CD4-positive, alpha-beta T cell (primary cell): ENCODE results near the gene SCIN. TPM values are rescaled to one million over a fixed set of nuclear protein-coding genes. Genes with fewer than 3 reads are reported as not detected.

ENCODE experiments used
- ATAC-seq: fragments of 200-7000 bp; cut with Tn5 transposase; one replicate; pipeline ENCODE4 v1.10.0; 2022; ENCODE audit warnings: mild to moderate bottlenecking; ENCODE audit not compliant: poor library complexity
- CTCF ChIA-PET: fragments of 350-600 bp; sonication (Branson Sonifier 250); formaldehyde crosslinking; loops from one replicate; lab custom pipeline; 2021; ENCODE audit warnings: antibody characterized with exemption, inconsistent platforms; lab: Charles Lee
- POLR2A ChIA-PET: fragments of 350-600 bp; sonication (Branson Sonifier 250); formaldehyde crosslinking; loops from one replicate; lab custom pipeline; 2021; ENCODE audit warnings: antibody characterized with exemption, inconsistent platforms; lab: Charles Lee
- DNase-seq, 14 experiments: peaks; one replicate each; pipeline ENCODE4 v3.0.0-alpha.2; 2013 to 2020; ENCODE audit warnings: mixed read lengths in 2 of 14
- H3K27ac ChIP-seq, 2 donors: one replicate each; pipeline versions ENCODE4 v1.5.1 to v1.7.0; 2013; ENCODE audit warnings: low read length in 2 of 2, low read depth in 1 of 2, mild to moderate bottlenecking in 1 of 2
- H3K27me3 ChIP-seq, 2 experiments: 1 replicate in 1 of 2; 2 replicates in 1 of 2; pipeline versions ENCODE4 v1.6.1 to v1.7.0; 2013; ENCODE audit warnings: low read length in 2 of 2, control low read depth in 1 of 2, mild to moderate bottlenecking in 1 of 2, moderate library complexity in 1 of 2; ENCODE audit not compliant: insufficient read depth in 2 of 2, control insufficient read depth in 1 of 2
- H3K36me3 ChIP-seq: one replicate; pipeline ENCODE4 v1.6.1; 2013; ENCODE audit warnings: low read length, control low read depth; ENCODE audit not compliant: insufficient read depth
- H3K4me1 ChIP-seq: one replicate; pipeline ENCODE4 v1.6.1; 2013; ENCODE audit warnings: low read length, control low read depth; ENCODE audit not compliant: insufficient read depth
- H3K4me3 ChIP-seq: one replicate; pipeline ENCODE4 v1.5.1; 2013; ENCODE audit warnings: mild to moderate bottlenecking, low read length, moderate library complexity
- H3K9me3 ChIP-seq, 2 experiments: 1 replicate in 1 of 2; 2 replicates in 1 of 2; pipeline versions ENCODE4 v1.6.1 to v1.7.0; 2013; ENCODE audit warnings: low read length in 2 of 2, mild to moderate bottlenecking in 2 of 2, control low read depth in 1 of 2, moderate library complexity in 1 of 2; ENCODE audit not compliant: control insufficient read depth in 1 of 2, insufficient read depth in 1 of 2
- H3K27ac Mint-ChIP-seq: one replicate; pipeline ENCODE4 v1.8.0; 2020; ENCODE audit warnings: mixed read lengths
- H3K27me3 Mint-ChIP-seq: one replicate; pipeline ENCODE4 v1.8.0; 2021; ENCODE audit warnings: mixed read lengths
- H3K36me3 Mint-ChIP-seq: one replicate; pipeline ENCODE4 v1.8.0; 2021; ENCODE audit warnings: low read depth, mixed read lengths
- H3K4me1 Mint-ChIP-seq: one replicate; pipeline ENCODE4 v1.8.0; 2021; ENCODE audit warnings: low read depth, mixed read lengths
- H3K4me3 Mint-ChIP-seq: one replicate; pipeline ENCODE4 v1.8.0; 2020; ENCODE audit warnings: mild to moderate bottlenecking, mixed read lengths
- H3K9me3 Mint-ChIP-seq: one replicate; pipeline ENCODE4 v1.8.0; 2020; ENCODE audit warnings: mixed read lengths
- intact Hi-C, 2 experiments: fragments of 100-400 bp; cut with DNase I in 1 of 2; cut with micrococcal nuclease in 1 of 2; formaldehyde crosslinking; loops; one replicate each; pipeline versions ENCODE4 v1.15.1 to v1.9.0; 2023 to 2025; cut with DNase I, micrococcal nuclease
- total RNA-seq, 174 experiments: library from RNA in 2 of 174; stranded (reverse) in 2 of 174; gene quantifications; one replicate each; pipeline ENCODE4 v1.2.3 and lab custom pipeline; 2021 to 2026
- TF ChIP-seq, protein P1 (sequence below): fragments of 200-600 bp; IDR thresholded peaks from one replicate; pipeline ENCODE4 v1.8.0; 2022; ENCODE audit warnings: antibody characterized with exemption, mild to moderate bottlenecking

Gene SCIN
- total RNA-seq, 2 experiments from 2014 or later = 0.08 TPM; not detected in 1

DNA sequence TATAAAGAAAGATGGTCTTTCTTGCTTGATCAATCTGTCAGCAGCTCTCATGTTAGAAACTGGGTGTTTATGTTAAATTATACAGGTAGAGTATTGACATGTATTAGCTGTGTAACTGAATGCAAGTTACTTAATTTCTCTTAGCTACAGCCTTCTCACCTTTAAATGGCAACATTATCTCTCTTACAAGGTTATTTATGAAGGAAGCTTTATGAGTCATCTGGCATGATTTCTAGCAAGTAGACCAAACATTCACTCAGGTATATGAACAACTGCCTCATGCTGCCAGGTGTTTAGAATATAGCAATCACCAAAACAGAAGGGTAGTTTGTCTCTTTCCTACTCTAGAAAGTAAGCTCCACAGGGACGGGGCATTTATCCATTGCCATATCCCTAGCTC is 125.4 kb downstream of the SCIN start:
- no peaks in the 10 kb centered on the region for H3K36me3 ChIP-seq
- DNase-seq (no peak), ATAC-seq (no peak)
- intact Hi-C loops = no loop called here
- H3K9me3 Mint-ChIP-seq = no peaks in the 10 kb centered on the region
- no peak overlapping the region for H3K27ac ChIP-seq
- H3K4me3 ChIP-seq = no peak overlapping the region
- no peaks in the 10 kb centered on the region for H3K4me1 ChIP-seq
- peaks cover 6% of the 10 kb centered on the region for H3K4me1 Mint-ChIP-seq
- no peak overlapping the region for H3K27ac Mint-ChIP-seq
- TF ChIP-seq, protein P1, sequence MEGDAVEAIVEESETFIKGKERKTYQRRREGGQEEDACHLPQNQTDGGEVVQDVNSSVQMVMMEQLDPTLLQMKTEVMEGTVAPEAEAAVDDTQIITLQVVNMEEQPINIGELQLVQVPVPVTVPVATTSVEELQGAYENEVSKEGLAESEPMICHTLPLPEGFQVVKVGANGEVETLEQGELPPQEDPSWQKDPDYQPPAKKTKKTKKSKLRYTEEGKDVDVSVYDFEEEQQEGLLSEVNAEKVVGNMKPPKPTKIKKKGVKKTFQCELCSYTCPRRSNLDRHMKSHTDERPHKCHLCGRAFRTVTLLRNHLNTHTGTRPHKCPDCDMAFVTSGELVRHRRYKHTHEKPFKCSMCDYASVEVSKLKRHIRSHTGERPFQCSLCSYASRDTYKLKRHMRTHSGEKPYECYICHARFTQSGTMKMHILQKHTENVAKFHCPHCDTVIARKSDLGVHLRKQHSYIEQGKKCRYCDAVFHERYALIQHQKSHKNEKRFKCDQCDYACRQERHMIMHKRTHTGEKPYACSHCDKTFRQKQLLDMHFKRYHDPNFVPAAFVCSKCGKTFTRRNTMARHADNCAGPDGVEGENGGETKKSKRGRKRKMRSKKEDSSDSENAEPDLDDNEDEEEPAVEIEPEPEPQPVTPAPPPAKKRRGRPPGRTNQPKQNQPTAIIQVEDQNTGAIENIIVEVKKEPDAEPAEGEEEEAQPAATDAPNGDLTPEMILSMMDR = no peak
- H3K4me3 Mint-ChIP-seq = no peak overlapping the region
- no peaks in the 10 kb centered on the region for H3K27me3 ChIP-seq
- ChIA-PET CTCF (interaction anchor here (0.6 to 2.0 kb wide), 2 partner anchors 8 to 9 kb away, joined by 3 to 14 read pairs; partner anchors contain the start of gene ARL4A), POLR2A (interaction anchor here (2.0 kb wide), 1 partner anchor 9 kb away, joined by 6 read pairs; the partner anchor contains the start of gene ARL4A)
- H3K27me3 Mint-ChIP-seq = no peaks in the 10 kb centered on the region
- peaks cover 0 to 1% of the 10 kb centered on the region in 2 experiments for H3K9me3 ChIP-seq
- H3K36me3 Mint-ChIP-seq = no peaks in the 10 kb centered on the region

- intact Hi-C loops = no loop called here
- Histone ChIP-seq H3K36me3 (no peaks in the 10 kb centered on the region), H3K27ac (no peak overlapping the region), H3K27me3 (no peaks in the 10 kb centered on the region), H3K9me3 (peaks cover 0 to 11% of the 10 kb centered on the region in 2 experiments), H3K4me1 (no peaks in the 10 kb centered on the region), H3K4me3 (no peak overlapping the region)
- H3K4me3 Mint-ChIP-seq = no peak overlapping the region
- no peaks in the 10 kb centered on the region for H3K4me1 Mint-ChIP-seq
- POLR2A ChIA-PET = no interaction called here
- TF ChIP-seq, protein P1 = no peak
- H3K27ac Mint-ChIP-seq = no peak overlapping the region
- CTCF ChIA-PET = no interaction called here
- no peaks in the 10 kb centered on the region for H3K27me3 Mint-ChIP-seq
- ATAC-seq (no peak), DNase-seq (no peak)
- H3K9me3 Mint-ChIP-seq = peaks cover 5% of the 10 kb centered on the region
- no peaks in the 10 kb centered on the region for H3K36me3 Mint-ChIP-seq
Observed at GRCh38 chr7:12699299-12699698, 128.8 kb downstream of the SCIN start.

- TF ChIP-seq, protein P1 = no peak
- no peaks in the 10 kb centered on the region for H3K36me3 Mint-ChIP-seq
- CTCF ChIA-PET = interaction anchor here (1.0 to 2.2 kb wide), 2 partner anchors 15 kb away, joined by 3 to 8 read pairs; partner anchors contain the start of gene ARL4A
- ATAC-seq (no peak), DNase-seq (no peak)
- intact Hi-C loops = no loop called here
- H3K4me1 Mint-ChIP-seq = no peaks in the 10 kb centered on the region
- no peaks in the 10 kb centered on the region for H3K4me1 ChIP-seq
- H3K27ac ChIP-seq = no peak overlapping the region
- H3K36me3 ChIP-seq = no peaks in the 10 kb centered on the region
- H3K9me3 ChIP-seq = peaks cover 0 to 11% of the 10 kb centered on the region in 2 experiments
- H3K4me3 ChIP-seq = no peak overlapping the region
- POLR2A ChIA-PET = no interaction called here
- peaks cover 5% of the 10 kb centered on the region for H3K9me3 Mint-ChIP-seq
- no peak overlapping the region for H3K4me3 Mint-ChIP-seq
- no peaks in the 10 kb centered on the region for H3K27me3 ChIP-seq
- no peak overlapping the region for H3K27ac Mint-ChIP-seq
- no peaks in the 10 kb centered on the region for H3K27me3 Mint-ChIP-seq
Observed at GRCh38 chr7:12701433-12701832, 130.9 kb downstream of the SCIN start.
